GM12878 (cell line): ENCODE data around the gene SNN. TPM values are rescaled to one million over a fixed set of nuclear protein-coding genes. Genes with fewer than 3 reads are reported as not detected.

ENCODE experiments used
- ATAC-seq: fragments of 200-7000 bp; cut with Tn5 transposase; 3 replicates; pipeline ENCODE4 v1.9.1; 2020; ENCODE audit warnings: mild to moderate bottlenecking, moderate library complexity
- BruUV-seq: library from RNA; stranded (reverse); fragments of 400-500 nt; replicated peaks from 2 replicates; lab custom pipeline; 2021; lab: Mats Ljungman, UMichigan
- CTCF ChIA-PET: fragments of 300-600 bp; sonication (Branson Sonifier 250); formaldehyde crosslinking; extraction: SDS; loops from one replicate; lab custom pipeline; 2021; ENCODE audit warnings: inconsistent platforms; lab: Yijun Ruan, JAX
- POLR2A ChIA-PET: fragments of 350-600 bp; formaldehyde crosslinking; extraction: SDS; loops from one replicate; lab custom pipeline; 2021; ENCODE audit warnings: inconsistent platforms; lab: Charles Lee
- RAD21 ChIA-PET: fragments of 300-600 bp; sonication (Branson Sonifier 250); formaldehyde crosslinking; loops from one replicate; lab custom pipeline; 2023; ENCODE audit warnings: antibody characterized with exemption; ENCODE audit not compliant: unreplicated experiment; lab: Charles Lee
- SMC1A ChIA-PET: fragments of 300-600 bp; sonication (Branson Sonifier 250); formaldehyde crosslinking; loops from one replicate; lab custom pipeline; 2023; ENCODE audit not compliant: unreplicated experiment, uncharacterized antibody; lab: Charles Lee
- DNase-seq: peaks from one replicate; pipeline ENCODE4 v3.0.0-alpha.2; 2011; ENCODE audit warnings: low read depth, low spot score
- FAIRE-seq: peaks from 3 replicates; lab custom pipeline; 2011; peaks lifted over from hg19 to GRCh38; lab: Jason Lieb, UNC
- H2AFZ ChIP-seq: 2 replicates; pipeline ENCODE4 v1.6.0; 2011; ENCODE audit warnings: low read depth, low read length, control low read depth; ENCODE audit not compliant: control insufficient read depth
- H3K27ac ChIP-seq: 2 replicates; pipeline ENCODE4 v1.5.1; 2011; ENCODE audit warnings: control low read depth; ENCODE audit not compliant: control insufficient read depth, insufficient read depth
- H3K27me3 ChIP-seq, 2 experiments: replicated peaks in 1 of 2; 2 replicates each; pipeline versions ENCODE4 v1.6.0 to v1.6.1; 2011; ENCODE audit warnings: low read length in 1 of 2; ENCODE audit not compliant: control insufficient read depth in 2 of 2, insufficient read depth in 2 of 2
- H3K36me3 ChIP-seq, 2 experiments: 2 replicates each; pipeline ENCODE4 v1.5.1; 2011; ENCODE audit warnings: low read length in 1 of 2; ENCODE audit not compliant: control insufficient read depth in 2 of 2, insufficient read depth in 2 of 2
- H3K4me1 ChIP-seq: 2 replicates; pipeline ENCODE4 v1.6.1; 2011; ENCODE audit warnings: mild to moderate bottlenecking, low read length, moderate library complexity, mixed read lengths; ENCODE audit not compliant: control insufficient read depth, insufficient read depth
- H3K4me2 ChIP-seq: 2 replicates; pipeline ENCODE4 v1.6.0; 2011; ENCODE audit warnings: control low read depth; ENCODE audit not compliant: control insufficient read depth, insufficient read depth
- H3K4me3 ChIP-seq: fragments of 200-600 bp; sonication (generic); 2 replicates; pipeline ENCODE4 v1.5.1; 2016
- H3K79me2 ChIP-seq: 2 replicates; pipeline ENCODE4 v1.6.0; 2011; ENCODE audit warnings: low read length; ENCODE audit not compliant: control insufficient read depth, insufficient read depth
- H3K9ac ChIP-seq: 2 replicates; pipeline ENCODE4 v1.8.0; 2011; ENCODE audit warnings: low read length, control low read depth, mixed read lengths; ENCODE audit not compliant: control insufficient read depth, insufficient read depth
- H3K9me3 ChIP-seq: replicated peaks from 3 replicates; pipeline ENCODE4 v1.5.1; 2011; ENCODE audit warnings: mild to moderate bottlenecking, low read length; ENCODE audit not compliant: control insufficient read depth, insufficient read depth
- H4K20me1 ChIP-seq: 2 replicates; pipeline ENCODE4 v1.6.0; 2011; ENCODE audit not compliant: control insufficient read depth, insufficient read depth
- CBFB ChIP-seq: IDR thresholded peaks from 2 replicates; pipeline ENCODE4 v1.6.1; 2016; ENCODE audit warnings: antibody characterized with exemption, low read depth
- CTCF ChIP-seq, 3 experiments: IDR thresholded peaks in 2 of 3; conservative IDR thresholded peaks in 1 of 3; 2 replicates each; pipeline ENCODE4 v1.5.1; 2011; ENCODE audit warnings: low read depth in 3 of 3, low read length in 3 of 3, mild to moderate bottlenecking in 3 of 3, control low read depth in 2 of 3, moderate library complexity in 2 of 3, inconsistent platforms in 1 of 3, mixed read lengths in 1 of 3; ENCODE audit not compliant: control insufficient read depth in 2 of 3, insufficient read depth in 1 of 3; ENCODE audit errors: extremely low read depth in 1 of 3
- HDAC6 ChIP-seq: fragments of 200-600 bp; sonication (generic); IDR thresholded peaks from one replicate; pipeline ENCODE4 v1.8.0; 2017; ENCODE audit warnings: antibody characterized with exemption; ENCODE audit not compliant: unreplicated experiment
- MTA3 ChIP-seq: IDR thresholded peaks from 2 replicates; pipeline ENCODE4 v1.6.1; 2012; ENCODE audit warnings: low read length, inconsistent platforms, borderline replicate concordance
- PML ChIP-seq: IDR thresholded peaks from 2 replicates; pipeline ENCODE4 v1.6.1; 2012; ENCODE audit warnings: low read length, inconsistent platforms
- POLR2A ChIP-seq: IDR thresholded peaks from 2 replicates; pipeline ENCODE4 v1.6.1; 2011; ENCODE audit warnings: low read depth, mild to moderate bottlenecking, low read length
- YY1 ChIP-seq: IDR thresholded peaks from 2 replicates; pipeline ENCODE4 v1.6.1; 2011; ENCODE audit warnings: low read depth, mild to moderate bottlenecking, low read length
- ZNF384 ChIP-seq: IDR thresholded peaks from 2 replicates; pipeline ENCODE4 v1.6.1; 2012; ENCODE audit warnings: low read depth, mild to moderate bottlenecking, low read length, improper control_type of control experiment, borderline replicate concordance
- WGBS: methylation state at CpG from one replicate; pipeline ENCODE4 v1.1.6; 2016; ENCODE audit warnings: low lambda C conversion rate; ENCODE audit not compliant: insufficient replicate concordance, insufficient coverage; ENCODE audit errors: missing lambda C conversion rate; 5-methylcytosine and 5-hydroxymethylcytosine counted together
- in situ Hi-C: fragments of 300-500 bp; cut with MboI; formaldehyde crosslinking; loops from 9 replicates; pipeline ENCODE4 v1.14.3; 2018; ENCODE audit warnings: mixed read lengths
- intact Hi-C: fragments of 100-400 bp; cut with micrococcal nuclease; formaldehyde crosslinking; loops from one replicate; pipeline ENCODE4 v1.14.2; 2022; ENCODE audit not compliant: unreplicated experiment
- polyA plus RNA-seq, 11 experiments: library from polyadenylated mRNA; depleted of rRNA in 4 of 11; unstranded in 6 of 11; stranded (reverse) in 5 of 11; fragments of >200 nt; fragmentation: Nextera tagmentation in 4 of 11; fragmentation: Illumina TruSeq in 1 of 11; extraction: Ambion mirVana in 4 of 11; extraction: Trizol in 1 of 11; gene quantifications; 1 replicate in 1 of 11; 2 replicates in 10 of 11; pipeline versions ENCODE4 v1.2.1 to v1.2.3, GENCODE V29; 2011 to 2016; ENCODE audit warnings: inconsistent platforms in 2 of 11, missing spikeins in 2 of 11, low read depth in 1 of 11
- total RNA-seq, 4 experiments: library from RNA; depleted of rRNA in 3 of 4; stranded (reverse); fragments of >200 nt in 3 of 4; fragmentation: Illumina TruSeq in 1 of 4; extraction: Trizol in 1 of 4; gene quantifications; 2 replicates each; pipeline versions ENCODE4 v1.2.1 to v1.2.3, GENCODE V29; 2013 to 2021

SNN gene
- total and polyA plus RNA-seq, 10 of the 15 experiments (the other 5 are each of a cell fraction or from before 2014, with no cell fraction given) = 2.2 to 43.4 (median 27.8) TPM

- TF ChIP-seq CTCF (IDR thresholded peaks at IDR 0.05 in 2 of 3, conservative IDR thresholded peaks at IDR 0.05 in 1 of 3; ENCODE audit: control insufficient read depth in 2 of 3, extremely low read depth in 1 of 3, insufficient read depth in 1 of 3, low read depth in 3 of 3, low read length in 3 of 3) (no peak), MTA3 (peak; percentile 84), PML (peak; percentile 53; the same call in 1 of the 2 replicates)
These were observed 10.0 kb downstream of the SNN start (continued) for GRCh38 chr16:11677959-11678881.

- Histone ChIP-seq H3K79me2 (peaks cover 26% of the 10 kb centered on the region), H3K27ac (peak overlapping the region; percentile 57), H3K9ac (0 out of 2 replicates have a peak overlapping the region, but pooled peaks have one; percentile 12), H2AFZ (no peak overlapping the region), H3K4me1 (peaks cover 78% of the 10 kb centered on the region), H3K9me3 (no peaks in the 10 kb centered on the region), H3K27me3 (no peaks in the 10 kb centered on the region), H4K20me1 (peaks cover 6% of the 10 kb centered on the region; the same call in 1 of the 2 replicates), H3K36me3 (peaks cover 39 to 46% of the 10 kb centered on the region in 2 experiments), H3K4me3 (peak overlapping the region; percentile 37; the same call in 1 of the 2 replicates), H3K4me2 (peak overlapping the region; percentile 75)
- CTCF ChIA-PET = interaction anchor here (1.0 to 5.2 kb wide), 6 partner anchors 10 to 147 kb away, joined by 3 to 34 read pairs (median 10); no protein-coding TSS in a partner anchor
- TF ChIP-seq ZNF384 = no peak
- no peak for TF ChIP-seq YY1
- no peak for TF ChIP-seq HDAC6
- no peak for TF ChIP-seq CBFB
- peak; percentile 33; the same call in 1 of the 2 replicates for TF ChIP-seq POLR2A
- no TSS peak for BruUV-seq
- DNase-seq = no peak
- intact Hi-C loops (no loop called here), in situ Hi-C loops (no loop called here)
- POLR2A ChIA-PET = interaction anchor here (0.9 to 7.9 kb wide), 7 partner anchors 9 to 423 kb away, joined by 3 to 75 read pairs (median 8); partner anchors contain the start of genes SNN, SOCS1 and ZC3H7A
- SMC1A ChIA-PET = interaction anchor here (0.7 to 6.8 kb wide), 10 partner anchors 10 to 147 kb away, joined by 3 to 46 read pairs (median 4); partner anchors contain the start of gene SNN
- no peak for ATAC-seq
- FAIRE-seq = no peak
- RAD21 ChIA-PET = interaction anchor here (0.6 to 4.1 kb wide), 8 partner anchors 10 to 728 kb away, joined by 3 to 34 read pairs (median 6); partner anchors contain the start of genes SNN and ZC3H7A
- WGBS = 85% methylated on average over 13 of the region's 13 CpGs
These were observed 11.0 kb downstream of the SNN start for GRCh38 chr16:11679250-11679649.
